ENCODE data around the gene XIRP2.

GRCh38 chr2:166932032-166932431 lies 43.8 kb downstream of the XIRP2 start:
- TF ChIP-seq POLR2AphosphoS5 (IDR thresholded peaks at IDR 0.05; ENCODE audit: low read depth, low read length) (no peak), POLR2A (IDR thresholded peaks at IDR 0.05; ENCODE audit: low read depth, low read length) (no peak), TAF1 (IDR thresholded peaks at IDR 0.05; ENCODE audit: borderline replicate concordance, low read depth, low read length) (no peak)

Measured in GM12892 (cell line).